Keratinocyte (primary cell): ENCODE results near the gene FOXK1.

Experiments
- CTCF ChIP-seq, 3 experiments: IDR thresholded peaks in 1 of 3; conservative IDR thresholded peaks in 1 of 3; optimal IDR thresholded peaks in 1 of 3; 2 replicates in 2 of 3; 3 replicates in 1 of 3; pipeline versions ENCODE3 to v1.5.1; 2011; ENCODE audit warnings: low read length in 3 of 3, mild to moderate bottlenecking in 3 of 3, moderate library complexity in 2 of 3, control low read depth in 1 of 3, inconsistent platforms in 1 of 3; ENCODE audit not compliant: insufficient read depth in 2 of 3; ENCODE audit errors: extremely low read depth in 1 of 3
- EZH2 ChIP-seq: IDR thresholded peaks from one replicate; pipeline ENCODE4 v1.6.1; 2012; ENCODE audit warnings: inconsistent platforms, mild to moderate bottlenecking, low read length, moderate library complexity

- TF ChIP-seq CTCF (optimal IDR thresholded peaks at IDR 0.05 in 1 of 3, IDR thresholded peaks at IDR 0.05 in 1 of 3, conservative IDR thresholded peaks at IDR 0.05 in 1 of 3; ENCODE audit: extremely low read depth in 1 of 3, insufficient read depth in 2 of 3, low read length in 3 of 3) (no peak), EZH2 (no peak)
Observed at GRCh38 chr7:4774658-4775249, 92.7 kb downstream of the FOXK1 start.
